Measurements from ENCODE around the gene TP53I11. TPM values are rescaled to one million over a fixed set of nuclear protein-coding genes. Genes with fewer than 3 reads are reported as not detected.

The TP53I11 gene
- total and polyA plus RNA-seq, 2 experiments from 2014 or later = 59.9 to 117 TPM

GRCh38 chr11:44977493-44977984 lies 26.9 kb upstream of the TP53I11 start:
- WGBS, 2 experiments (ENCODE audit: low coverage in 1 of 2, low lambda C conversion rate in 2 of 2, missing lambda C conversion rate in 2 of 2) = 71 to 77% methylated on average over 9 of the region's 9 CpGs
- Histone ChIP-seq H3K27ac (no peak overlapping the region), H3K9ac (no peak overlapping the region), H3K4me2 (ENCODE audit: unreplicated experiment) (no peak overlapping the region), H3K36me3 (ENCODE audit: low read depth) (no peaks in the 10 kb centered on the region), H3K4me3 (no peak overlapping the region), H2AFZ (no peak overlapping the region), H3K9me2 (ENCODE audit: insufficient read depth) (no peaks in the 10 kb centered on the region), H3K9me3 (ENCODE audit: low read depth) (no peaks in the 10 kb centered on the region), H3F3A (ENCODE audit: insufficient read depth) (no peaks in the 10 kb centered on the region), H3K79me2 (ENCODE audit: insufficient read depth) (no peaks in the 10 kb centered on the region), H4K20me1 (ENCODE audit: insufficient read depth) (no peaks in the 10 kb centered on the region), H3K4me1 (ENCODE audit: insufficient read depth) (no peaks in the 10 kb centered on the region), H3K27me3 (replicated peaks; ENCODE audit: insufficient read depth) (peaks cover 7% of the 10 kb centered on the region)
- no peak for DNase-seq
- TF ChIP-seq EZH2phosphoT487 (IDR thresholded peaks at IDR 0.05; ENCODE audit: insufficient read depth, low read depth) = no peak
- no peak for TF ChIP-seq EZH2 (IDR thresholded peaks at IDR 0.05; ENCODE audit: insufficient read depth, poor library complexity, severe bottlenecking)
- in situ Hi-C loops (cut with MboI) = loop anchor here (5.0 kb wide), 1 partner anchor 50 kb away; no protein-coding TSS in a partner anchor

- 51 to 57% methylated on average over 3 to 5 of the region's 5 CpGs for WGBS, 2 experiments (ENCODE audit: low coverage in 1 of 2, low lambda C conversion rate in 2 of 2, missing lambda C conversion rate in 2 of 2)
- H3K4me3 ChIP-seq = no peak overlapping the region
- TF ChIP-seq EZH2phosphoT487 (IDR thresholded peaks at IDR 0.05; ENCODE audit: insufficient read depth, low read depth) = no peak
- no peak for TF ChIP-seq EZH2 (IDR thresholded peaks at IDR 0.05; ENCODE audit: insufficient read depth, poor library complexity, severe bottlenecking)
These were observed 25.9 kb upstream of the TP53I11 start for GRCh38 chr11:44976576-44976975.

DNA sequence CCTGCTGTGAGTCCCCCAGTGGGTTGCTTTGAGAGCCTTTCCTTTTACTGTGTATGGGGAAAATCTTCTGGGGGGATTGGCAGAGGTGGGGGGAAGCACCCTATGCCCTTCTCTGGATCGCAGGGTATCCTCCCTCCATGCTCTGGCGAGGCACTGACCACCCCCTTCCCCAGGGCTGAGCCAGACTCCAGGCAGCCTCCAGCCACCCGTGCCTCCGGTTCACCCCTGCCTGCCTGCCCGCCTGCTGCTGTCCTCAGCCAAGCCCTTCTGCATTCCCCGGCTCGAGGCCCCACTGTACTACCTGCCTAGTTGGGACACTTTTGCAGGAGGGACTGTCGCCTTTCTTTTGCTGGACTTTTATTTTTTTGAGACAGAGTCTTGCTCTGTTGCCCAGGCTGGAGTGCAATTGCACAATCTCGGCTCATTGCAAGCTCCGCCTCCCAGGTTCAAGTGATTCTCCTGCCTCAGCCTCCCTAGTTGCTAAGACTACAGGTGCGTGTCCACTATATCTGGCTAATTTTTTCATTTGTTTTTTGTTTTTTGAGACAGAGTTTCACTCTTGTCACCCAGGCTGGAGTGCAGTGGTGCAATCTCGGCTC lies 23.8 kb upstream of the TP53I11 start:
- in situ Hi-C loops (cut with MboI) = no loop called here

More at GRCh38 chr11:44976576-44976975, 25.9 kb upstream of the TP53I11 start:
- H3K9me3 ChIP-seq (ENCODE audit: low read depth) = no peaks in the 10 kb centered on the region
- H4K20me1 ChIP-seq (ENCODE audit: insufficient read depth) = no peaks in the 10 kb centered on the region
- no peaks in the 10 kb centered on the region for H3K4me1 ChIP-seq (ENCODE audit: insufficient read depth)
- no peaks in the 10 kb centered on the region for H3K36me3 ChIP-seq (ENCODE audit: low read depth)
- in situ Hi-C loops (cut with MboI) = loop anchor here (5.0 kb wide), 1 partner anchor 49 kb away; no protein-coding TSS in a partner anchor
- H3K9me2 ChIP-seq (ENCODE audit: insufficient read depth) = no peaks in the 10 kb centered on the region
- no peak for DNase-seq
- no peaks in the 10 kb centered on the region for H3K79me2 ChIP-seq (ENCODE audit: insufficient read depth)
- no peak overlapping the region for H3K27ac ChIP-seq
- H3K4me2 ChIP-seq (ENCODE audit: unreplicated experiment) = no peak overlapping the region
- peaks cover 8% of the 10 kb centered on the region for H3K27me3 ChIP-seq (replicated peaks; ENCODE audit: insufficient read depth)
- no peak overlapping the region for H3K9ac ChIP-seq
- no peak overlapping the region for H2AFZ ChIP-seq
- H3F3A ChIP-seq (ENCODE audit: insufficient read depth) = no peaks in the 10 kb centered on the region

GRCh38 chr11:44973632-44974401 lies 23.1 kb upstream of the TP53I11 start:
- Histone ChIP-seq H3K4me1 (ENCODE audit: insufficient read depth) (no peaks in the 10 kb centered on the region), H4K20me1 (ENCODE audit: insufficient read depth) (no peaks in the 10 kb centered on the region), H3K4me3 (no peak overlapping the region), H3K9me2 (ENCODE audit: insufficient read depth) (no peaks in the 10 kb centered on the region), H3K27me3 (replicated peaks; ENCODE audit: insufficient read depth) (peaks cover 21% of the 10 kb centered on the region), H3K9ac (no peak overlapping the region), H3K36me3 (ENCODE audit: low read depth) (no peaks in the 10 kb centered on the region), H3F3A (ENCODE audit: insufficient read depth) (no peaks in the 10 kb centered on the region), H3K4me2 (ENCODE audit: unreplicated experiment) (no peak overlapping the region), H3K27ac (no peak overlapping the region), H3K9me3 (ENCODE audit: low read depth) (no peaks in the 10 kb centered on the region), H3K79me2 (ENCODE audit: insufficient read depth) (no peaks in the 10 kb centered on the region), H2AFZ (no peak overlapping the region)
- in situ Hi-C loops (cut with MboI) = no loop called here
- DNase-seq = no peak
- TF ChIP-seq EZH2 (IDR thresholded peaks at IDR 0.05; ENCODE audit: insufficient read depth, poor library complexity, severe bottlenecking) (no peak), EZH2phosphoT487 (IDR thresholded peaks at IDR 0.05; ENCODE audit: insufficient read depth, low read depth) (no peak)
- WGBS, 2 experiments (ENCODE audit: low coverage in 1 of 2, low lambda C conversion rate in 2 of 2, missing lambda C conversion rate in 2 of 2) = 76 to 78% methylated on average over 13 of the region's 13 CpGs

More for the DNA sequence above, 23.8 kb upstream of the TP53I11 start:
- H3F3A ChIP-seq (ENCODE audit: insufficient read depth) = no peaks in the 10 kb centered on the region
- DNase-seq = no peak
- 75 to 78% methylated on average over 12 of the region's 12 CpGs for WGBS, 2 experiments (ENCODE audit: low coverage in 1 of 2, low lambda C conversion rate in 2 of 2, missing lambda C conversion rate in 2 of 2)
- no peaks in the 10 kb centered on the region for H3K79me2 ChIP-seq (ENCODE audit: insufficient read depth)
- no peaks in the 10 kb centered on the region for H3K36me3 ChIP-seq (ENCODE audit: low read depth)
- H3K4me2 ChIP-seq (ENCODE audit: unreplicated experiment) = no peak overlapping the region
- H4K20me1 ChIP-seq (ENCODE audit: insufficient read depth) = no peaks in the 10 kb centered on the region
- no peaks in the 10 kb centered on the region for H3K9me3 ChIP-seq (ENCODE audit: low read depth)
- no peak overlapping the region for H3K9ac ChIP-seq
- TF ChIP-seq EZH2phosphoT487 (IDR thresholded peaks at IDR 0.05; ENCODE audit: insufficient read depth, low read depth) (no peak), EZH2 (IDR thresholded peaks at IDR 0.05; ENCODE audit: insufficient read depth, poor library complexity, severe bottlenecking) (no peak)
- H3K4me1 ChIP-seq (ENCODE audit: insufficient read depth) = no peaks in the 10 kb centered on the region
- no peak overlapping the region for H3K27ac ChIP-seq
- no peak overlapping the region for H3K4me3 ChIP-seq
- H2AFZ ChIP-seq = no peak overlapping the region
- H3K9me2 ChIP-seq (ENCODE audit: insufficient read depth) = no peaks in the 10 kb centered on the region
- peaks cover 21% of the 10 kb centered on the region for H3K27me3 ChIP-seq (replicated peaks; ENCODE audit: insufficient read depth)
